VCaP (cell line): ENCODE measurements around the gene WFIKKN2.

Source experiments
- H3K27ac ChIP-seq: fragments of 450-650 bp; 2 replicates; pipeline ENCODE4 v1.5.1; 2017
- TF ChIP-seq, protein P1 (sequence below): fragments of 450-650 bp; conservative IDR thresholded peaks from 2 replicates; pipeline ENCODE4 v1.5.1; 2017; ENCODE audit warnings: mild to moderate bottlenecking, moderate library complexity

Gene WFIKKN2

DNA sequence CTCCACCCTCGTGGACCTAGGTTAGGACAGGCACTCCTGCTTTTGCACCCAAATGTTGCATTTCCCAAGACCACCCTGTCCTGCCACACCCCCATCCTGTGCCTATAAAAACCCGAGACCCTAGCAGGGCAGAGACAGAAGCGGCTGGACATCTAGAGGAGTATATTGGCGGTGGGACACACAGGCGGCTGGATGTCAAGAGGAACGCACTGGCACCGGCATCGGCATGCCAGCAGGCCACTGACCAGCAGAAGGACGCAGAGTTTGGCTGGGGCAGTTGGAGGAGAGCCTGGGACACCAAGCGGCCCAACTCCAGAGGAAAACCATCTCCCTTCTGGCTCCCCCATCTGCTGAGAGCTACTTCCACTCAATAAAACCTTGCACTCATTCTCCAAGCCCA is 14.7 kb upstream of the WFIKKN2 start:
- H3K27ac ChIP-seq, result no peak overlapping the region
- TF ChIP-seq, protein P1, sequence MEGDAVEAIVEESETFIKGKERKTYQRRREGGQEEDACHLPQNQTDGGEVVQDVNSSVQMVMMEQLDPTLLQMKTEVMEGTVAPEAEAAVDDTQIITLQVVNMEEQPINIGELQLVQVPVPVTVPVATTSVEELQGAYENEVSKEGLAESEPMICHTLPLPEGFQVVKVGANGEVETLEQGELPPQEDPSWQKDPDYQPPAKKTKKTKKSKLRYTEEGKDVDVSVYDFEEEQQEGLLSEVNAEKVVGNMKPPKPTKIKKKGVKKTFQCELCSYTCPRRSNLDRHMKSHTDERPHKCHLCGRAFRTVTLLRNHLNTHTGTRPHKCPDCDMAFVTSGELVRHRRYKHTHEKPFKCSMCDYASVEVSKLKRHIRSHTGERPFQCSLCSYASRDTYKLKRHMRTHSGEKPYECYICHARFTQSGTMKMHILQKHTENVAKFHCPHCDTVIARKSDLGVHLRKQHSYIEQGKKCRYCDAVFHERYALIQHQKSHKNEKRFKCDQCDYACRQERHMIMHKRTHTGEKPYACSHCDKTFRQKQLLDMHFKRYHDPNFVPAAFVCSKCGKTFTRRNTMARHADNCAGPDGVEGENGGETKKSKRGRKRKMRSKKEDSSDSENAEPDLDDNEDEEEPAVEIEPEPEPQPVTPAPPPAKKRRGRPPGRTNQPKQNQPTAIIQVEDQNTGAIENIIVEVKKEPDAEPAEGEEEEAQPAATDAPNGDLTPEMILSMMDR, result no peak

GRCh38 chr17:50822550-50822949 is 12.8 kb upstream of the WFIKKN2 start:
- TF ChIP-seq, protein P1, result no peak

GRCh38 chr17:50824429-50824828 is 11.0 kb upstream of the WFIKKN2 start:
- TF ChIP-seq, protein P1, result no peak
- no peak overlapping the region for H3K27ac ChIP-seq

More at GRCh38 chr17:50822550-50822949, 12.8 kb upstream of the WFIKKN2 start:
- no peak overlapping the region for H3K27ac ChIP-seq

- TF ChIP-seq, protein P1, result no peak
Measured at GRCh38 chr17:50825188-50825587, 10.2 kb upstream of the WFIKKN2 start.

GRCh38 chr17:50828508-50829170 is 6.7 kb upstream of the WFIKKN2 start:
- TF ChIP-seq, protein P1, result no peak
- no peak overlapping the region for H3K27ac ChIP-seq

More at GRCh38 chr17:50825188-50825587, 10.2 kb upstream of the WFIKKN2 start:
- H3K27ac ChIP-seq, result no peak overlapping the region

DNA sequence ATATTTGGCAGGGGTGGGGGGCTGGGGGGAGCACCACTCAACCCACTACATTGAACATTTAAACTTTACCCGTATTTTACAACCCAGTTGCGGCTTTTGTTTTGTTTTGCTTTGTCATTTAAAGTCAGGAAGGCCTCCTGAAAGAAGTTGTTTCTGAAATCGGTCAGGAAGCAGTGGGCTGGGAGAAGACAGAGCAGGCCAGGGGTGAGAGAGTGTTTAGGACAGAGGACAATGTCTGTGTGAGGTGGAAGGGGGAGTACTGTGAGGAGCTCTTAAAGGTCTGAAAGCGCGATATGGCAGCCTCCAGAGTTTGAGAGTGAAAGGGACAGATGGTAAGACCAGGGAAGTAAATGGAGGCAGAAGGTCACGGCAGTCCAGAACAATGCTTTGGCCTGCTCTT is 6.1 kb upstream of the WFIKKN2 start:
- no peak overlapping the region for H3K27ac ChIP-seq
- TF ChIP-seq, protein P1, result no peak

- TF ChIP-seq, protein P1, result no peak
- H3K27ac ChIP-seq, result no peak overlapping the region
Measured at GRCh38 chr17:50830352-50830751, 5.0 kb upstream of the WFIKKN2 start.
